Gastrocnemius medialis (tissue), 4 donors: ENCODE results near the gene ACIN1.

Experiments
- CTCF ChIP-seq, 5 experiments: fragments of 450-650 bp in 3 of 5; fragments of 200-600 bp in 2 of 5; sonication (generic) in 2 of 5; IDR thresholded peaks in 4 of 5; conservative IDR thresholded peaks in 1 of 5; 1 replicate in 4 of 5; 2 replicates in 1 of 5; pipeline ENCODE4 v1.5.1; 2016 to 2019; ENCODE audit warnings: antibody characterized with exemption in 5 of 5, mild to moderate bottlenecking in 3 of 5, moderate library complexity in 3 of 5
- POLR2A ChIP-seq, 2 donors: fragments of 450-650 bp; IDR thresholded peaks; one replicate each; pipeline ENCODE4 v1.6.1; 2017; ENCODE audit warnings: antibody characterized with exemption in 2 of 2, mild to moderate bottlenecking in 2 of 2, moderate library complexity in 2 of 2

GRCh38 chr14:23056956-23057756 lies 37.8 kb downstream of the ACIN1 start, which contains the start of gene CDH24:
- TF ChIP-seq CTCF (IDR thresholded peaks at IDR 0.05 in 4 of 5, conservative IDR thresholded peaks at IDR 0.05 in 1 of 5) = no peak
- peak in 1 of 2 donors; percentile 24 for TF ChIP-seq POLR2A (IDR thresholded peaks at IDR 0.05)
